H1 (cell line): ENCODE data around the gene CALHM5. TPM values are rescaled to one million over a fixed set of nuclear protein-coding genes. Genes with fewer than 3 reads are reported as not detected.

Source experiments
- CTCF ChIA-PET: fragments of 300-600 bp; sonication (Branson Sonifier 250); formaldehyde crosslinking; loops from one replicate; lab custom pipeline; 2021; ENCODE audit not compliant: partially characterized antibody; lab: Charles Lee
- POLR2A ChIA-PET: fragments of 300-600 bp; sonication (Branson Sonifier 250); formaldehyde crosslinking; loops from one replicate; lab custom pipeline; 2021; ENCODE audit warnings: inconsistent platforms; ENCODE audit not compliant: partially characterized antibody; lab: Charles Lee
- DNase-seq, 2 experiments: peaks; one replicate each; pipeline versions ENCODE4 v3.0.0 to v3.0.0-alpha.2; 2010 to 2022; ENCODE audit warnings: low spot score in 2 of 2, low read depth in 1 of 2, mixed read lengths in 1 of 2
- FAIRE-seq: peaks from 2 replicates; lab custom pipeline; 2011; peaks lifted over from hg19 to GRCh38; lab: Jason Lieb, UNC
- H2AFZ ChIP-seq: 2 replicates; pipeline ENCODE4 v1.8.1; 2012; ENCODE audit warnings: low read length, inconsistent platforms
- H2AK5ac ChIP-seq: 2 replicates; pipeline ENCODE4 v1.6.1; 2013; ENCODE audit warnings: low read depth, low read length
- H2BK120ac ChIP-seq: replicated peaks from 2 replicates; pipeline ENCODE3; 2013; ENCODE audit warnings: low read depth, low read length, inconsistent platforms
- H2BK12ac ChIP-seq: 2 replicates; pipeline ENCODE4 v1.6.1; 2013; ENCODE audit warnings: low read depth, low read length
- H2BK15ac ChIP-seq: 2 replicates; pipeline ENCODE4 v1.6.1; 2013; ENCODE audit warnings: low read length
- H2BK20ac ChIP-seq: 2 replicates; pipeline ENCODE4 v1.6.1; 2013; ENCODE audit warnings: low read length
- H2BK5ac ChIP-seq: 2 replicates; pipeline ENCODE4 v1.6.1; 2013; ENCODE audit warnings: low read depth, low read length
- H3K14ac ChIP-seq: 2 replicates; pipeline ENCODE4 v1.6.1; 2013; ENCODE audit warnings: inconsistent platforms; ENCODE audit not compliant: insufficient read length
- H3K18ac ChIP-seq: 2 replicates; pipeline ENCODE4 v1.6.1; 2013; ENCODE audit warnings: low read length; ENCODE audit errors: extremely low read depth
- H3K23ac ChIP-seq: 2 replicates; pipeline ENCODE4 v1.6.1; 2013; ENCODE audit warnings: inconsistent platforms; ENCODE audit not compliant: insufficient read length
- H3K23me2 ChIP-seq: 2 replicates; pipeline ENCODE4 v1.6.1; 2013; ENCODE audit warnings: low read depth, low read length
- H3K27ac ChIP-seq: 2 replicates; pipeline ENCODE4 v1.6.1; 2011; ENCODE audit warnings: low read depth, low read length, inconsistent platforms
- H3K27me3 ChIP-seq, 4 experiments: replicated peaks in 1 of 4; 1 replicate in 1 of 4; 2 replicates in 3 of 4; pipeline versions ENCODE4 v1.6.1 to v1.8.1; 2011 to 2013; ENCODE audit warnings: low read length in 3 of 4, mild to moderate bottlenecking in 3 of 4, inconsistent platforms in 2 of 4, mixed read lengths in 2 of 4, moderate library complexity in 1 of 4; ENCODE audit not compliant: control insufficient read depth in 3 of 4, insufficient read depth in 3 of 4; ENCODE audit errors: extremely low read depth in 1 of 4
- H3K36me3 ChIP-seq, 4 experiments: 2 replicates each; pipeline versions ENCODE4 v1.6.1 to v1.8.1; 2011 to 2013; ENCODE audit warnings: mild to moderate bottlenecking in 4 of 4, low read length in 3 of 4, moderate library complexity in 2 of 4, control low read depth in 1 of 4, inconsistent platforms in 1 of 4; ENCODE audit not compliant: insufficient read depth in 4 of 4, control insufficient read depth in 2 of 4
- H3K4ac ChIP-seq: replicated peaks from 2 replicates; pipeline ENCODE3; 2013; ENCODE audit warnings: low read length, low read depth, mixed read lengths, inconsistent platforms; ENCODE audit not compliant: insufficient read length
- H3K4me1 ChIP-seq, 4 experiments: replicated peaks in 1 of 4; 1 replicate in 1 of 4; 2 replicates in 3 of 4; pipeline versions ENCODE4 v1.6.1 to v1.8.1; 2011 to 2013; ENCODE audit warnings: low read length in 3 of 4, inconsistent platforms in 2 of 4, mixed read lengths in 1 of 4; ENCODE audit not compliant: insufficient read depth in 4 of 4, control insufficient read depth in 3 of 4
- H3K4me2 ChIP-seq, 2 experiments: 2 replicates each; pipeline versions ENCODE4 v1.6.1 to v1.8.1; 2011 to 2013; ENCODE audit warnings: low read depth in 2 of 2, low read length in 2 of 2, control low read depth in 1 of 2, inconsistent platforms in 1 of 2, mild to moderate bottlenecking in 1 of 2; ENCODE audit not compliant: insufficient read depth in 1 of 2
- H3K4me3 ChIP-seq, 4 experiments: fragments of 200-600, 300-600 bp in 1 of 4; sonication (generic), shearing (Covaris generic), sonication (Bioruptor Twin) in 1 of 4; 2 replicates each; pipeline versions ENCODE4 v1.5.1 to v1.8.1; 2011 to 2016; ENCODE audit warnings: low read length in 4 of 4, low read depth in 3 of 4, control low read depth in 2 of 4, inconsistent platforms in 2 of 4, mild to moderate bottlenecking in 2 of 4, mixed read lengths in 1 of 4, moderate library complexity in 1 of 4; ENCODE audit not compliant: insufficient read depth in 2 of 4; ENCODE audit errors: extremely low read depth in 1 of 4
- H3K56ac ChIP-seq: replicated peaks from 2 replicates; pipeline ENCODE3; 2013; ENCODE audit warnings: low read depth, mild to moderate bottlenecking, mixed read lengths, low read length, inconsistent platforms; ENCODE audit not compliant: insufficient read length
- H3K79me1 ChIP-seq: 2 replicates; pipeline ENCODE4 v1.6.1; 2013; ENCODE audit warnings: low read depth, low read length, control low read depth
- H3K79me2 ChIP-seq, 2 experiments: 2 replicates each; pipeline versions ENCODE4 v1.6.1 to v1.8.1; 2012 to 2013; ENCODE audit warnings: low read length in 2 of 2, mild to moderate bottlenecking in 2 of 2, inconsistent platforms in 1 of 2; ENCODE audit not compliant: insufficient read depth in 2 of 2, control insufficient read depth in 1 of 2
- H3K9ac ChIP-seq, 4 experiments: replicated peaks in 1 of 4; 1 replicate in 1 of 4; 2 replicates in 3 of 4; pipeline versions ENCODE4 v1.6.1 to v1.8.1; 2011 to 2013; ENCODE audit warnings: low read depth in 3 of 4, low read length in 3 of 4, control low read depth in 2 of 4, mild to moderate bottlenecking in 2 of 4, moderate library complexity in 2 of 4, inconsistent platforms in 1 of 4; ENCODE audit errors: extremely low read depth in 1 of 4
- H3K9me3 ChIP-seq, 2 experiments: 2 replicates each; pipeline versions ENCODE4 v1.6.1 to v1.8.1; 2012 to 2013; ENCODE audit warnings: mild to moderate bottlenecking in 2 of 2, moderate library complexity in 2 of 2, control low read depth in 1 of 2, inconsistent platforms in 1 of 2, low read depth in 1 of 2, low read length in 1 of 2, mixed read lengths in 1 of 2; ENCODE audit not compliant: insufficient read depth in 2 of 2
- H4K20me1 ChIP-seq, 2 experiments: replicated peaks in 1 of 2; 2 replicates each; pipeline versions ENCODE3 to v1.8.1; 2011 to 2013; ENCODE audit warnings: inconsistent platforms in 2 of 2, low read length in 2 of 2, mild to moderate bottlenecking in 1 of 2; ENCODE audit not compliant: insufficient read depth in 2 of 2, control insufficient read depth in 1 of 2
- H4K5ac ChIP-seq: 2 replicates; pipeline ENCODE4 v1.6.1; 2013; ENCODE audit warnings: low read length, low read depth, mixed read lengths, inconsistent platforms; ENCODE audit not compliant: insufficient read length
- H4K8ac ChIP-seq: 2 replicates; pipeline ENCODE4 v1.8.0; 2013; ENCODE audit warnings: mild to moderate bottlenecking, moderate library complexity, low read length, inconsistent platforms; ENCODE audit not compliant: insufficient read depth; ENCODE audit errors: extremely low read depth
- H4K91ac ChIP-seq: replicated peaks from 2 replicates; pipeline ENCODE3; 2013; ENCODE audit warnings: low read length, mixed read lengths, inconsistent platforms; ENCODE audit not compliant: insufficient read length
- CBX8 ChIP-seq: fragments of 300-800, 300-1000 bp; sonication (generic); IDR thresholded peaks from 2 replicates; pipeline ENCODE4 v1.7.1; 2016; ENCODE audit warnings: low read depth, low read length, borderline replicate concordance
- CEBPB ChIP-seq: IDR thresholded peaks from 2 replicates; pipeline ENCODE4 v1.6.1; 2012; ENCODE audit warnings: low read depth, low read length
- CREB1 ChIP-seq: IDR thresholded peaks from 2 replicates; pipeline ENCODE4 v1.6.1; 2012; ENCODE audit warnings: inconsistent platforms
- FOSL1 ChIP-seq: IDR thresholded peaks from 2 replicates; pipeline ENCODE4 v1.6.1; 2011; ENCODE audit warnings: mild to moderate bottlenecking, low read depth, low read length, moderate library complexity; ENCODE audit not compliant: insufficient read depth
- GTF2F1 ChIP-seq: IDR thresholded peaks from 2 replicates; pipeline ENCODE4 v1.6.1; 2012; ENCODE audit warnings: low read depth, low read length, improper control_type of control experiment, borderline replicate concordance
- HDAC2 ChIP-seq, 2 experiments: fragments of 300-600 bp in 1 of 2; sonication (generic) in 1 of 2; IDR thresholded peaks; 2 replicates each; pipeline ENCODE4 v1.6.1; 2011 to 2012; ENCODE audit warnings: low read depth in 2 of 2, low read length in 2 of 2, mild to moderate bottlenecking in 2 of 2, moderate library complexity in 2 of 2, borderline replicate concordance in 1 of 2, inconsistent platforms in 1 of 2
- KDM1A ChIP-seq: fragments of 200-600, 300-600 bp; sonication (generic); IDR thresholded peaks from 2 replicates; pipeline ENCODE4 v1.7.1; 2016; ENCODE audit warnings: mild to moderate bottlenecking, low read length, borderline replicate concordance
- MAFK ChIP-seq: IDR thresholded peaks from 2 replicates; pipeline ENCODE4 v1.6.1; 2012; ENCODE audit warnings: low read depth, mild to moderate bottlenecking, improper control_type of control experiment, low read length
- SIRT6 ChIP-seq: IDR thresholded peaks from one replicate; pipeline ENCODE4 v1.7.1; 2012; ENCODE audit warnings: low read length, inconsistent platforms
- SIX5 ChIP-seq: IDR thresholded peaks from 2 replicates; pipeline ENCODE4 v1.6.1; 2011; ENCODE audit warnings: mild to moderate bottlenecking, low read depth, low read length
- TAF7 ChIP-seq: optimal IDR thresholded peaks from 2 replicates; pipeline ENCODE3; 2011; ENCODE audit warnings: low read depth, mild to moderate bottlenecking, inconsistent platforms, low read length, moderate library complexity, borderline replicate concordance
- WGBS, 2 experiments: shearing (Covaris generic) in 1 of 2; methylation state at CpG; one replicate each; pipeline versions ENCODE4 v1.1.6 to v1.1.7; 2013 to 2015; ENCODE audit warnings: low lambda C conversion rate in 2 of 2, mixed read lengths in 2 of 2, inconsistent platforms in 1 of 2, low coverage in 1 of 2, missing lambda C conversion rate in 1 of 2; ENCODE audit not compliant: insufficient replicate concordance in 2 of 2, insufficient coverage in 1 of 2, insufficient read length in 1 of 2; ENCODE audit errors: extremely low coverage in 1 of 2, missing lambda C conversion rate in 1 of 2; 5-methylcytosine and 5-hydroxymethylcytosine counted together
- polyA plus RNA-seq, 7 experiments: library from polyadenylated mRNA; depleted of rRNA in 3 of 7; stranded (reverse) in 5 of 7; unstranded in 2 of 7; fragments of >200 nt in 5 of 7; fragments of 200-250 nt in 2 of 7; gene quantifications; 1 replicate in 5 of 7; 2 replicates in 1 of 7; 4 replicates in 1 of 7; pipeline versions ENCODE4 v1.2.1 to v1.2.3, GENCODE V29; 2011 to 2013; ENCODE audit warnings: missing spikeins in 2 of 7, mixed read lengths in 2 of 7
- total RNA-seq: library from RNA; stranded (reverse); fragmentation: NEBNext Ultra II Directional; extraction: Animal tissue kit (Norgen Biotek cat#: 25700); gene quantifications from 2 replicates; pipeline ENCODE4 v1.2.1, GENCODE V29; 2021

The CALHM5 gene
- total and polyA plus RNA-seq, 2 of the 8 experiments (the other 6 are each of a cell fraction or from before 2014, with no cell fraction given): 0.05 to 0.09 TPM

- Histone ChIP-seq H3K4me2 (peak within 1 kb of the TSS; percentile 74 to 88), H2AFZ (peak within 1 kb of the TSS; percentile 78), H3K27me3 (no peaks in the 10 kb centered on the region), H3K23me2 (peaks cover 3% of the 10 kb centered on the region; the same call in 1 of the 2 replicates), H3K14ac (peak within 1 kb of the TSS; percentile 35), H3K56ac (peak within 1 kb of the TSS; percentile 60), H4K8ac (peak within 1 kb of the TSS; percentile 80; the same call in 1 of the 2 replicates), H3K23ac (no peak within 1 kb of the TSS), H3K79me2 (peaks cover 5 to 43% of the 10 kb centered on the region in 2 experiments; a peak in 3 of 4 replicates), H2BK120ac (peak within 1 kb of the TSS; percentile 19), H3K4me3 (peak within 1 kb of the TSS; percentile 76 to 97 (median 90)), H3K36me3 (peaks cover 0 to 2% (median 0%) of the 10 kb centered on the region in 4 experiments; a peak in 1 of 8 replicates), H3K4me1 (peaks cover 0 to 3% (median 1%) of the 10 kb centered on the region in 4 experiments; a peak in 3 of 7 replicates), H3K27ac (peak within 1 kb of the TSS; percentile 27; the same call in 1 of the 2 replicates), H2BK15ac (no peak within 1 kb of the TSS), H3K79me1 (peaks cover 2% of the 10 kb centered on the region), H3K18ac (no peak within 1 kb of the TSS; the same call in 1 of the 2 replicates), H2BK20ac (no peak within 1 kb of the TSS), H3K9me3 (no peaks in the 10 kb centered on the region), H2BK5ac (peak within 1 kb of the TSS; percentile 76), H3K9ac (peak within 1 kb of the TSS; percentile 84 to 96 (median 84)), H3K4ac (no peak within 1 kb of the TSS), H2AK5ac (no peak within 1 kb of the TSS), H4K91ac (no peak within 1 kb of the TSS), H4K20me1 (peaks cover 0 to 3% of the 10 kb centered on the region in 2 experiments), H2BK12ac (no peak within 1 kb of the TSS), H4K5ac (peak within 1 kb of the TSS; percentile 72)
- peak; percentile 39 for FAIRE-seq
- WGBS, 2 experiments: 1% methylated on average over 62 of the region's 62 CpGs; no CpG with 5 or more reads in 1 of the 2 experiments
- DNase-seq: peak; percentile 95 to 98
- CTCF ChIA-PET: interaction anchor here (0.5 to 5.9 kb wide), 15 partner anchors 11 to 353 kb away, joined by 3 to 59 read pairs (median 4); partner anchors contain the start of genes CALHM4 and RSPH4A
- POLR2A ChIA-PET: interaction anchor here (0.8 to 1.7 kb wide), 10 partner anchors 10 to 290 kb away, joined by 3 to 12 read pairs (median 3); partner anchors contain the start of genes CALHM4, CALHM6, KPNA5 and RSPH4A
- TF ChIP-seq TAF7: peak; percentile 61
- TF ChIP-seq SIX5: 0 out of 2 replicates have a peak, but pooled peaks have one; percentile 15
- TF ChIP-seq MAFK: no peak
- TF ChIP-seq CBX8: no peak
- no peak for TF ChIP-seq SIRT6
- peak; percentile 82 for TF ChIP-seq CREB1
- TF ChIP-seq HDAC2 (IDR thresholded peaks at IDR 0.05; ENCODE audit: borderline replicate concordance in 1 of 2, low read depth in 2 of 2, low read length in 2 of 2): peak in 1 of 2 experiments; percentile 26; a peak in 1 of 4 replicates
- no peak for TF ChIP-seq GTF2F1
- TF ChIP-seq FOSL1: no peak
- no peak for TF ChIP-seq KDM1A
- 0 out of 2 replicates have a peak, but pooled peaks have one; percentile 11 for TF ChIP-seq CEBPB
Measured at GRCh38 chr6:116570856-116571682, 59.6 kb downstream of the CALHM5 start, which contains the start of gene RWDD1. Gene RWDD1, plus strand, starts transcription at chr6:116571504. Its CDS starts 79 bp downstream, at chr6:116571583.
